NCI-H2107 treated with DMSO at 0.1 percent for 48 hours (cell line): ENCODE results near the gene CLDN34.

Experiments used
- DNase-seq: peaks from one replicate; lab custom pipeline; 2025; ENCODE audit not compliant: unreplicated experiment; lab: John Stamatoyannopoulos, UW

CLDN34 gene

GRCh38 chrX:9980401-9980800, 13.2 kb downstream of the CLDN34 start:
- no peak for DNase-seq

- DNase-seq: no peak
Measured at GRCh38 chrX:9980927-9981326, 13.8 kb downstream of the CLDN34 start.

GRCh38 chrX:9983441-9983840, 16.3 kb downstream of the CLDN34 start:
- DNase-seq: no peak

DNA sequence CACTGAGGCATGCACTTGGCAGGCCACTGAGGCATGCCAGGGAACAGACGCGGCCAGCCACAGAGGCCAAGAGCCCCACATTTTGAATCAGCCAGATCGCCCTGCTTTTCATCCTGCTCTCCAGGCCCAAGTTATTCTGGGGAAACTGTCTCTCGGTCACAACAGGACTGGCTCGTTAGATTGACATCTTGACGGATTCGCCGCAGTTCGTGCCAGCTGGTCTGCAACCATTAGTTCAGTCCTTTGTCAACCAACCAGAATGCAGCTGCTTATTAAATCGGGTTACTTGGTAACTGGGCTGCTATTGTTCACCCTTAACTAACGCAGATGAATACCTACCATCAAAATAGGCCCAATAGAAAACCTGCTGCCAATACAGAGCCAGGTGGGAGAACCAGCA, 16.7 kb downstream of the CLDN34 start:
- no peak for DNase-seq

- DNase-seq: no peak
Measured at GRCh38 chrX:9988762-9989161, 21.6 kb downstream of the CLDN34 start.

DNA sequence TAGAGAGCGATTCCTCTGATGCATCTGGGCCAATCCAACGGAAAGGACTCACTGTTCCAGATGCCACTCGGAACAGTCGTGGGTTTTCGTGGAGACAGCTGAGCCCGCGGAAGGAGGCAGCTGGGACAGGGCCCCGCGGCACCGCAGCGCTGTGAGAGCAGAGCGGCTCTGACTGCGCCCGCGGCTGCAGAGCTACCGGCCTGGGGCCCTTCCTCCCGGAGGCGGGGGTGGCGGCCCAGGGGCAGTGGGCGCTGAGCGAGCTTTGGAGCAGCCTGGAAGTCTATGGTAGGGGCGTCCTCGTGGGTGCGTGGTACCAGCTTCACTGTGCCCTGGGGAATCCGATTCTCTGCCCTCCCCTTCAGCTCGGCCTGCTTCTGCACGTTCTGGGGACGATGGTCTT, 24.9 kb downstream of the CLDN34 start:
- DNase-seq: no peak

DNA sequence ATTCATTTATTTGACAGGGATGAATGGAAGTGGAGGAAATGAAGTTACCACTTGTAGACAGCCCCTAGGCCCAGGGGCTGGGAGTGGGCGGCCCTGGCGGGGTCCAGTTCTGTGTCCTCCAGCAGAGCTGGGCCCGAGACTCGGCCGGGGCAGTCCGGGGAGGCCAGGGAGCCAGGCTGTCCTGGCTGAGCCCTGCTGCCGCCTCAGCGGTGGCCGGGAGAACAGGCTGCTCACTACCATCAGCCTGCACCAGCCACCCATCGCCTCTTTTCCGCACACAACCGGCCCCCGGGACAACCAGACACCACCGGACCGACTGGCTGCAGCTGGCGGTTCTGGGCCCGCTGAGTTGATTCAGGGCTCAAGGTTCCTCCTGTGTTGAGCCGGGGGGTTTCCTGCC, 25.6 kb downstream of the CLDN34 start:
- DNase-seq: no peak

GRCh38 chrX:9995855-9996339, 28.7 kb downstream of the CLDN34 start:
- peak; percentile 71 for DNase-seq

DNA sequence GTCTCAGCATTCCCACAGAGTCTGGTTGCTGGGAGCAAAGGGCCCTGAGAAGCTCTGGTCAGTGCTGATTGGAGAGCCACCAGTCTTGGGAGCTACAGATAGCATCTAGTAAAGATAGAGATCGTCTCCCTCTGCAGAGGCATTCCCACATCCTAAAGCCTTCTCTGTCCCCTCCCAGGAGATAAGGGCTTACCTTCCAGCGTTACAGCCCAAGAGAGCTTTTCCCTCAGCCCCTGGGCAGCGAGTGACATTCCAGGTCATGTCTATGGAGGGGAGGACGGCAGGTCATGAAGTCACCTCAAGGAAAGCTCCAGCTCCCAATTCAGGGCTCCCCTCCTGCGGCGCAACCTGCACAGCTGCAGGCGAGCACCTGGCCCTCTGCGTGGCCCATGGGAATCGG, 29.9 kb downstream of the CLDN34 start:
- DNase-seq: no peak

DNA sequence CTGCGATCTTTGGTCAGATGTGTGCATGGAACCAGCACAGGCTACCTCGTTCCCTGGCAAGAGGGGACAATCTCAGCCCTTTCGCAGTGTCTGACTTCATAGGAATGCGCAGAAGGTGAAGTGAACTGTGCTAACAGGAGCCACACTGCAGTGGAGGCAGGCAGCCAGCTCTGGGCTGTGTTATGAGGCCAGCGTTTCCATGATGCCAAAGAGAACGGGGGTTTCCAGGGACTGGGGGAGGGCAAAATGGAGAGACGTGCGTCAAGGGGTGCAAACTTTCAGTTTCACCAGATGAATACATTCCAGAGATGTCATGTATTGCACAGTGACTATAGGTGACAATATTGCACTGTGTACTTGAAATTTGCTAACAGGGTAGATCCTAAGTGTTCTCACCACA, 30.4 kb downstream of the CLDN34 start:
- DNase-seq: no peak

- DNase-seq: no peak
Measured at GRCh38 chrX:10001496-10001895, 34.3 kb downstream of the CLDN34 start.

DNA sequence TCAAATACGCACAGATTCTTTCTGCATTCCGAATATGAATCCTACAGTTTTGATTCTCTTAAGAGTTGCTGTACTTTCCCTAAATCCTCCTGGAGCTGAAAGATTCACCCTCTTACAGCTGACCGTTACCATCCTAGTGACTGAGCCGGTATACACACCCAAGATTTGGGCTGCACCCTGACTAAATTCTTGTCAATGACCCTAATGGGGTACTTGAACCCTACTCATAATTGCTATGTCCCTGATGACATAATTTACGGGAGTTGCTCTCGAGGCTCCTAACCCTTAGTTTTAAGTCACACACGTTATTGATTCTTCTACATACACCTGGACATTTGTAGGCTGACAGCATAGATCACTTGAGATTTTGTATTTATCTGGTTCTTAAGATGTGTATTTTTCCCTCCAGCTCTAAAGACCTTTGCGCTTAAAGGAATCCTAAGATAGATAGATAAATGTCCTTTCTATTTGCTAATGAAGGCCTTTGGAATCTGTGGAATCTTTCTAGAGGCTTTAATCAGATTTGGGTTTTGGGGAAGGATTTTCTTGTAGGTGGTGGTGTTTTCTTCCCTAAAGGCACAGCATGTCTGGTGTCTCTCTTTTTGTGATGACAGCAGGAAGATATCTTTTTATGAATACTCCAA, 37.8 kb downstream of the CLDN34 start:
- no peak for DNase-seq

DNA sequence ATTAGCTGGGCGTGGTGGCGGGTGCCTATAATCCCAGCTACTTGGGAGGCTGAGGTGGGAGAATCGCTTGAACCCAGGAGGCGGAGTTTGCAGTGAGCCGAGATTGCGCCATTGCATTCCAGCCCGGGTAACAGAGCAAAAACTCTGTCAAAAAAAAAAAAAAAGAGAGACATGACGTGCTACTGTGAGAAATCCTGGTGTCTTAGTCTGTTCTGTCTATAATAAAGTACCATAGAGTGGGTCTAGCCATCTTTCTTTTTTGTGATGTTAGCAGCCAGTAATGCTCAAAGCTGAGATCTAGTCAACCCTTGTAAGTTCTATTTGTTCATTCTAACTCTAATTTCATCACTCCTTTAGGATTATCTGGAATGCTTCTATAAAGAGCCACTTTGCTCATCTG, 38.9 kb downstream of the CLDN34 start:
- no peak for DNase-seq

DNA sequence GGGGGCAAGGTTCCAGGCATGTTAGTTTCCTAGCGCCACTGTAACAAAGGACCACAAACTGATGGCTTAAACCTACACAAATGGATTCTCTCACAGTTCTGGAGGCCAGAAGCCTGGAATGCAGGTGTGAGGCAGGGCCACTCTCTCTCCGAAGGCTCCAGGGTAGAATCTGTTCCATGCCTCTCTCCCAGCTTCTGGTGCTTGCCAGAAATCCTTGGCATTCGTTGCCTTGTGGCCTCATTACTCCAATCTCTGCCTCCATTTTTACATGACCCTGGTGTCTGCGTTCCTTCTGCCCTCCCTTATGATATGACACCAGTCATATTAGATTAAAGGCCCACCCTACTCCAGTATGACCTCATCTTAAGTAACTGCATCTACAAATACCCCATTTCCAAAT, 39.6 kb downstream of the CLDN34 start:
- DNase-seq: no peak

- DNase-seq: peak; percentile 71
Measured at GRCh38 chrX:10007621-10008020, 40.5 kb downstream of the CLDN34 start.

DNA sequence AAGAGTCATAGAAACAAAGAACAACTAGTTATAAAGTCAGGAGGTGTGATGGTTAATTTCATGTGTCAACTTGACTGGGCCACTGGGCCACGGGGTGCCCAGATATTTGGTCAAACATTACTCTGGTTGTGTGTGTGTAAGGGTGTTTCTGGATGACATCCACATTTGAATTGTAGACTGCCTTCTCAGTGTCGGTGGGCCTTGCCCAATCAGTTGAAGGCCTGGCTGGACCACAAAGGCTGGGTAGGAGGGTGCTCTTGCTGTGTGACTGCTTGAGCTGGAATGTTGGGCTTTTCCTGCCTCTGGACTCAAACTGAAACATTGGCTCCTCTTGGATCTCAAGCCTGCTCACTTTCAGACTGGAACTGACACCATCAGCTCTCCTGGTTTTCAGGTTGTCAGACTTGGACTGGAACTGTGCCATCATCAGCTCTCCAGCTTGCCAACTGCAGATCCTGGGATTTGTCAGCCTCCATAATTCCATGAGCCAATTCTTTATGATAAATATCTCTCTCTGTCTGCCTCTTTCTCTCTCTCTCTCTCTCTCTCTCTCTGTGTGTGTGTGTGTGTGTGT, 41.4 kb downstream of the CLDN34 start:
- DNase-seq: no peak

DNA sequence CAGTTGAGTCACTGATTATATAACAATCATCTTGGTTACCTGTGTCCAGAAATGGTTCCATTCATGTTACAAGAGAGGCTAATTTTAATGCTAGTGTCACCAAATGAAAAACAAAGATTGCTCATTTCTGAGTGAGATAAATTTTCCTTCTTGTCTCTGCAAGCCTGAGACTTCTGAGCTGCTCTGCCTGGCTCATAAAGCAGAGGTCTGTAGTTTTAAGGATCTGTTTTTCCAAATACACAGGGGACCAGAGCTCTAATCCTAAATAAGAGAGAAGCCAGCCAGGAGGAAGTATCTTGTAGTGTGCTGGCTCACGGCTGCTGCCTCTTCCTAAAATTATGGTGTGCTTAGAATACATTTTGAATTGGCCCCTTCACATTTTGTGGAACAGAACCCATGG, 42.6 kb downstream of the CLDN34 start:
- no peak for DNase-seq

GRCh38 chrX:10010686-10011085, 43.5 kb downstream of the CLDN34 start:
- no peak for DNase-seq

DNA sequence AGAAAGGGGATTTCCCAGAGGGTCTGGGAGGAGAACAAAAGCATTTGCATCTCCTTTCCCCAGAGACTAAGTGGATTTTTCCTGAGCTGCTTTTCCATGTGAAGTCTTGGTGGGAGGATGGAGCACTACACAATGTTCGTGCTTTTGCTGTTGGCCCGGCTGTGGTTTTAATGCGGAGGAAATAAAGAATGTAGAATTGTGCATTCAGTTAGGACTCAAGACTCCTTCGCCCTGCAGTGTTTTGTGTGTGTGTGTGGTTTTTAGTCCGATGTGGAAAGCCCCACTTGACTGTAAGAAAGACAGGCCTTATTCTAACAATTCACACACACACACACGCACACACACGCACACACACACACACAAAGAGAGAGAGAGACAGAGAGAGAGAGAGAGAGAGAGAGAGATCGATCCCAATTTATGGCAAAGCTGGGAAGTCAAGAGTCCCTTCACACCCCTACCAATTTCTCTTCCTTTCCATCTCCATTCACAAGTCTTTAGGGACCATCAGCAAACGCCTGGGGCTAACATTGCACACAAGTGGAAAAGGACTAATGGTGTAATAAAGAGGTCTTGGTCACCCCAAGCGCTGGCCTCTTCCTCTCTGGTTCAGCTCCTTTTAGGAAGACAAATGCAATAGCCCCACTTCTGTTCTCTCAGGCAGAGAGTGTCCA, 44.2 kb downstream of the CLDN34 start:
- no peak for DNase-seq

DNA sequence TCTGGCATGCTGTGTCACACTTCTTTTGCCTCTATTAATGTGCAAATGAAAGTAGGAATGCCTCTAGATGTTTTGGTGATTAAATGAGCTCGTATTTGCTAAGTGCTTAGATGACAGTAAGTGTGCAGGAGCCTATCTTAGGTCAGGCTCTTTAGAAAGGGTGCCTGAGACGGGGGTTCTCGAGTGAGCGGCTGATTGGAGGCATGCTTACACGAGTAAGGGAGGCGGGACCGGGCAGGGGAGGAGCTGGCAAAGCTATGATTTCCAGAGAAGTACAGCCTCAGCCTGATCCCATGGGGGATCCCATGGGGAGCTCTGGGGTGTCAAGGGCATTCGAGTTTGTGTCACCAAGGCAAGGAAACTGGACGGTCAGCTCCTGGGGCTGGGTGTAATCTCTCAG, 44.8 kb downstream of the CLDN34 start:
- no peak for DNase-seq

DNA sequence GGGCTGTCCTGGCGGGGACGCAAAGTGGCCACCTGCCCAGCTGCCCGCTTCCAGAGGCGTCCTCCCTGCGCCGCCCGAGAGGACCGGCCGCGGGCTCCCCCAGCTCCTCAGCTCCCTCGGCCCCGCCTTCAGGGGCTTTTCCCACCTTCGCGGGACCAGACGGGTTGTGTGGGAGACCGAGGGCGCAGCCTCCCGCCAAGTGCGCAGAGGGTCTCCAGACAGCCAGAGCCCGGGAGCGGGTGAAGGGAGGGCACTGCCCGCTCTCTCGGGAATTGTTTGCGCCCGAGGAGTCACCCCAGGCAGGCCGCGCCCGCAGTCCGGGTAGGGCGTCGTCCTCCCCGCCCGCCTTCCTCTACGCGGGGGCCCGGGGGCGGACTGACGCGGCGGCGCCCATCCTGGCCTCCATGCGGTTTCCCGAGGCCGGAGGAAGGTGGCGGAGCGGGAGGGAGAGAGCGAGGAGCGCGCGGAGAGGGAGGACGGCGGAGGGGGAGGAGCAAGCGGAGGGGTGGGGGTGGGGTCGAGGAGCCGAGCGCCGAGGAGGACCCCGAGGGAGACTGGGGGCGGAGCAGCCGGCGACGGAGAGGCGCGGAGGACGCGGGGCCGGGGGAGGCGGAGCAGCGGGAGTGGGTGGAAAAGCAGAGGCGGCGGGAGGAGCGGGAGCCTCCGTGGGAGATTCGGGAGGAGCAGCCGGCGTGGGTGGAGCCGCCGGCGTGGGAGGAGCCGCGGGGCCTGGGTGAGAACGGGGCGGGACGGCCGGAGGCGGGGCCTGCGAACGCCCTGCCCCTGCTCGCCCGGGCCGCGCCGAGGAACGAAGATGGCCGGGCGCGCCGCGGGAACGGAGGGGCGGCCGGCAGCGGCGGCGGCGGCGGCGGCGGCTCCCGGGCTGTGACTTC, 47.5 kb downstream of the CLDN34 start:
- peak; percentile 74 for DNase-seq

- DNase-seq: no peak
Measured at GRCh38 chrX:10015355-10015722, 48.2 kb downstream of the CLDN34 start.
